Measurements from ENCODE around the gene PDYN.

DNA sequence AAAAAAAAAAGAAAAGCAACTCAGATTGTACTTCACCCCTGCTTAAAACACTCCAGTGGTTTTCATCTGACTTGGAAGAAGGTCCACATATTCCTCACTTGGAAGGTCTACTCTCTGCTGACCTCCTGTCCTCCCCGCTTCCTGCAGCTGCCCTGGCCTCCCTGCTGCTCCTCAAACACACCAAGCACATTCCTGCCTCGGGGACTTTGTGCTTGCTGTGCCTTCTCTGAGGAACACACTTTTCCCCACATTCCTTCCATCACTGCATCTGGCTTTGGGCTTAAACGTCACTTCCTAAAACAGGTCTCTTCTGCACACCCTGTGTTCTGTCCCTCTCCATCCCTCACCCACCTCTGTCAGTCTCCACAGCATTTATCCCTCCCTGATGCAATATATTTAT lies 4.9 kb upstream of the PDYN start:
- TF ChIP-seq, protein P1, sequence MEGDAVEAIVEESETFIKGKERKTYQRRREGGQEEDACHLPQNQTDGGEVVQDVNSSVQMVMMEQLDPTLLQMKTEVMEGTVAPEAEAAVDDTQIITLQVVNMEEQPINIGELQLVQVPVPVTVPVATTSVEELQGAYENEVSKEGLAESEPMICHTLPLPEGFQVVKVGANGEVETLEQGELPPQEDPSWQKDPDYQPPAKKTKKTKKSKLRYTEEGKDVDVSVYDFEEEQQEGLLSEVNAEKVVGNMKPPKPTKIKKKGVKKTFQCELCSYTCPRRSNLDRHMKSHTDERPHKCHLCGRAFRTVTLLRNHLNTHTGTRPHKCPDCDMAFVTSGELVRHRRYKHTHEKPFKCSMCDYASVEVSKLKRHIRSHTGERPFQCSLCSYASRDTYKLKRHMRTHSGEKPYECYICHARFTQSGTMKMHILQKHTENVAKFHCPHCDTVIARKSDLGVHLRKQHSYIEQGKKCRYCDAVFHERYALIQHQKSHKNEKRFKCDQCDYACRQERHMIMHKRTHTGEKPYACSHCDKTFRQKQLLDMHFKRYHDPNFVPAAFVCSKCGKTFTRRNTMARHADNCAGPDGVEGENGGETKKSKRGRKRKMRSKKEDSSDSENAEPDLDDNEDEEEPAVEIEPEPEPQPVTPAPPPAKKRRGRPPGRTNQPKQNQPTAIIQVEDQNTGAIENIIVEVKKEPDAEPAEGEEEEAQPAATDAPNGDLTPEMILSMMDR (IDR thresholded peaks at IDR 0.05), result no peak
- no peak for TF ChIP-seq EZH2 (IDR thresholded peaks at IDR 0.05; ENCODE audit: borderline replicate concordance, insufficient read depth, low read depth, low read length, poor library complexity, severe bottlenecking)

Data from B cell (primary cell).